Neural cell (in vitro differentiated cells): ENCODE results near the gene KLF12. TPM values are rescaled to one million over a fixed set of nuclear protein-coding genes. Genes with fewer than 3 reads are reported as not detected.

Experiments used
- H2AFZ ChIP-seq: fragments of 200-600, 300-800 bp; sonication (generic), shearing (Covaris generic); 2 replicates; pipeline ENCODE4 v1.6.0; 2014; ENCODE audit warnings: low read depth, mild to moderate bottlenecking, antibody characterized with exemption, low read length, moderate library complexity
- H3F3A ChIP-seq: fragments of 200-600 bp; shearing (Covaris generic); 2 replicates; pipeline ENCODE4 v1.6.1; 2016; ENCODE audit warnings: mild to moderate bottlenecking, moderate library complexity, mixed read lengths, antibody characterized with exemption, low read length; ENCODE audit not compliant: insufficient read depth, poor library complexity, severe bottlenecking
- H3K27ac ChIP-seq: fragments of 200-600, 300-800 bp; sonication (generic), shearing (Covaris generic); 2 replicates; pipeline ENCODE4 v1.5.1; 2014; ENCODE audit warnings: mild to moderate bottlenecking, low read length, moderate library complexity
- H3K27me3 ChIP-seq: fragments of 300-800, 200-600 bp; sonication (generic), shearing (Covaris generic); 2 replicates; pipeline ENCODE4 v1.6.0; 2014; ENCODE audit warnings: mild to moderate bottlenecking, low read depth, low read length, moderate library complexity; ENCODE audit not compliant: insufficient read depth
- H3K36me3 ChIP-seq: fragments of 300-800, 200-600 bp; sonication (generic), shearing (Covaris generic); 2 replicates; pipeline ENCODE4 v1.5.1; 2014; ENCODE audit warnings: mild to moderate bottlenecking, antibody characterized with exemption, low read length, moderate library complexity; ENCODE audit not compliant: insufficient read depth
- H3K4me2 ChIP-seq: fragments of 300-800, 200-600 bp; sonication (generic), shearing (Covaris generic); 2 replicates; pipeline ENCODE4 v1.6.0; 2014; ENCODE audit warnings: mild to moderate bottlenecking, low read length
- H3K4me3 ChIP-seq: fragments of 300-800, 200-600 bp; sonication (generic), shearing (Covaris generic); 2 replicates; pipeline ENCODE4 v1.5.1; 2014; ENCODE audit warnings: mild to moderate bottlenecking, low read length, moderate library complexity
- H3K79me2 ChIP-seq: fragments of 200-600 bp; shearing (Covaris generic); replicated peaks from 2 replicates; pipeline ENCODE4 v1.6.0; 2014; ENCODE audit warnings: mild to moderate bottlenecking, low read length, moderate library complexity; ENCODE audit not compliant: insufficient read depth
- H3K9ac ChIP-seq: fragments of 300-800, 200-600 bp; sonication (generic), shearing (Covaris generic); 2 replicates; pipeline ENCODE4 v1.6.1; 2016; ENCODE audit warnings: mild to moderate bottlenecking, low read length, mixed read lengths
- H3K9me2 ChIP-seq: fragments of 200-600 bp; shearing (Covaris generic); 2 replicates; pipeline ENCODE4 v1.6.1; 2016; ENCODE audit warnings: mild to moderate bottlenecking, low read length, mixed read lengths; ENCODE audit not compliant: insufficient read depth
- H3K9me3 ChIP-seq: fragments of 200-600, 300-800 bp; sonication (generic), shearing (Covaris generic); 2 replicates; pipeline ENCODE4 v1.6.1; 2016; ENCODE audit warnings: mild to moderate bottlenecking, mixed run types, low read length, moderate library complexity, mixed read lengths
- H4K20me1 ChIP-seq: fragments of 200-600 bp; shearing (Covaris generic); 2 replicates; pipeline ENCODE4 v1.6.1; 2016; ENCODE audit warnings: mild to moderate bottlenecking, mixed run types; ENCODE audit not compliant: insufficient read depth
- CTCF ChIP-seq: fragments of 450-650 bp; IDR thresholded peaks from 2 replicates; pipeline ENCODE4 v1.5.1; 2014; ENCODE audit warnings: antibody characterized with exemption, mild to moderate bottlenecking, moderate library complexity; ENCODE audit not compliant: poor library complexity, severe bottlenecking
- EP300 ChIP-seq: fragments of 450-650 bp; conservative IDR thresholded peaks from 2 replicates; pipeline ENCODE4 v1.6.1; 2014; ENCODE audit warnings: antibody characterized with exemption, mild to moderate bottlenecking, moderate library complexity; ENCODE audit not compliant: poor library complexity, severe bottlenecking
- EZH2 ChIP-seq: fragments of 200-600, 300-800 bp; shearing (Covaris generic), sonication (generic); IDR thresholded peaks from 2 replicates; pipeline ENCODE4 v1.6.1; 2014; ENCODE audit warnings: antibody characterized with exemption, low read length, borderline replicate concordance, mild to moderate bottlenecking; ENCODE audit not compliant: insufficient read depth, poor library complexity, severe bottlenecking
- MXI1 ChIP-seq: fragments of 450-650 bp; conservative IDR thresholded peaks from 2 replicates; pipeline ENCODE4 v1.6.1; 2014; ENCODE audit warnings: antibody characterized with exemption, mild to moderate bottlenecking; ENCODE audit not compliant: poor library complexity, severe bottlenecking
- POLR2AphosphoS5 ChIP-seq: IDR thresholded peaks from 2 replicates; pipeline ENCODE4 v1.6.1; 2012
- RAD21 ChIP-seq: fragments of 450-650 bp; conservative IDR thresholded peaks from 2 replicates; pipeline ENCODE4 v1.6.1; 2014; ENCODE audit warnings: antibody characterized with exemption, mild to moderate bottlenecking, moderate library complexity
- REST ChIP-seq: IDR thresholded peaks from 2 replicates; pipeline ENCODE4 v1.6.1; 2012; ENCODE audit warnings: borderline replicate concordance
- SMC3 ChIP-seq: fragments of 450-650 bp; conservative IDR thresholded peaks from 2 replicates; pipeline ENCODE4 v1.6.1; 2014; ENCODE audit warnings: antibody characterized with exemption, mild to moderate bottlenecking, moderate library complexity; ENCODE audit not compliant: poor library complexity
- TAF1 ChIP-seq: IDR thresholded peaks from 2 replicates; pipeline ENCODE4 v1.6.1; 2012; ENCODE audit warnings: low read depth
- polyA plus RNA-seq: library from polyadenylated mRNA; depleted of rRNA; stranded (reverse); fragments of >200 nt; gene quantifications from 2 replicates; pipeline ENCODE4 v1.2.3, GENCODE V29; 2014

KLF12 gene
- polyA plus RNA-seq, 1 donor from 2014 or later: 53.5 TPM

- Histone ChIP-seq H2AFZ (no peak overlapping the region), H3K9me2 (no peaks in the 10 kb centered on the region), H4K20me1 (no peaks in the 10 kb centered on the region), H3K27ac (no peak overlapping the region), H3K36me3 (no peaks in the 10 kb centered on the region), H3K9ac (no peak overlapping the region), H3K9me3 (no peaks in the 10 kb centered on the region), H3K4me2 (no peak overlapping the region), H3K79me2 (peaks cover 84% of the 10 kb centered on the region), H3K4me3 (peak overlapping the region; percentile 76), H3K27me3 (no peaks in the 10 kb centered on the region), H3F3A (no peaks in the 10 kb centered on the region)
- TF ChIP-seq TAF1: no peak
- no peak for TF ChIP-seq RAD21
- no peak for TF ChIP-seq EZH2
- TF ChIP-seq MXI1: no peak
- TF ChIP-seq CTCF: no peak
- no peak for TF ChIP-seq EP300
- TF ChIP-seq REST: no peak
- no peak for TF ChIP-seq POLR2AphosphoS5
- TF ChIP-seq SMC3: no peak
Measured at GRCh38 chr13:74129500-74130191, 4.6 kb downstream of the KLF12 start.

GRCh38 chr13:74128156-74128767, 5.9 kb downstream of the KLF12 start:
- no peak overlapping the region for H2AFZ ChIP-seq
- peaks cover 98% of the 10 kb centered on the region for H3K79me2 ChIP-seq
- no peak overlapping the region for H3K4me3 ChIP-seq
- TF ChIP-seq CTCF: no peak
- TF ChIP-seq EZH2: no peak
- no peak for TF ChIP-seq EP300
- TF ChIP-seq SMC3: no peak
- no peak for TF ChIP-seq MXI1
- TF ChIP-seq TAF1: no peak
- TF ChIP-seq REST: no peak
- no peak for TF ChIP-seq RAD21
- TF ChIP-seq POLR2AphosphoS5: no peak
- H3K9me3 ChIP-seq: no peaks in the 10 kb centered on the region
- H4K20me1 ChIP-seq: no peaks in the 10 kb centered on the region
- H3F3A ChIP-seq: no peaks in the 10 kb centered on the region
- H3K9me2 ChIP-seq: no peaks in the 10 kb centered on the region
- H3K36me3 ChIP-seq: no peaks in the 10 kb centered on the region
- no peak overlapping the region for H3K9ac ChIP-seq
- H3K27me3 ChIP-seq: no peaks in the 10 kb centered on the region
- H3K4me2 ChIP-seq: no peak overlapping the region
- H3K27ac ChIP-seq: no peak overlapping the region
